HL-60/S4 treated with phorbol 12-myristate 13-acetate at 8.2 ng/mL for 4 days and 3 days (cell line): ENCODE results near the gene SEBOX.

Experiments
- in situ Hi-C: fragments of 300-500 bp; cut with MboI; formaldehyde crosslinking; loops from 2 replicates; pipeline ENCODE4 v1.15.0; 2022; ENCODE audit warnings: low sequenced_read_pairs

SEBOX gene

GRCh38 chr17:28364665-28365363, at the start of gene SEBOX:
Gene SEBOX (minus strand): TSS chr17:28365199. CDS start chr17:28365151, 48 bp downstream.
- in situ Hi-C loops: no loop called here

- in situ Hi-C loops: no loop called here
These were observed 48.8 kb upstream of the SEBOX start for GRCh38 chr17:28413804-28414203.

GRCh38 chr17:28412099-28412498, 47.1 kb upstream of the SEBOX start:
- in situ Hi-C loops: no loop called here

GRCh38 chr17:28407974-28408306, 42.9 kb upstream of the SEBOX start:
- in situ Hi-C loops: no loop called here

GRCh38 chr17:28407130-28407973, 42.4 kb upstream of the SEBOX start:
- in situ Hi-C loops: no loop called here

- in situ Hi-C loops: no loop called here
These were observed 41.4 kb upstream of the SEBOX start for GRCh38 chr17:28406473-28406814.

GRCh38 chr17:28405632-28406472, 40.9 kb upstream of the SEBOX start, which contains the start of gene SLC46A1:
Gene SLC46A1 (minus strand): TSS chr17:28406212. CDS start chr17:28406114, 98 bp downstream.
- in situ Hi-C loops: no loop called here

GRCh38 chr17:28404812-28405570, 40.0 kb upstream of the SEBOX start:
- in situ Hi-C loops: no loop called here

- in situ Hi-C loops: no loop called here
These were observed 39.4 kb upstream of the SEBOX start for GRCh38 chr17:28404461-28404811.

- in situ Hi-C loops: no loop called here
These were observed 39.0 kb upstream of the SEBOX start for GRCh38 chr17:28404007-28404406.

- in situ Hi-C loops: no loop called here
These were observed 37.8 kb upstream of the SEBOX start for GRCh38 chr17:28402844-28403243.

- in situ Hi-C loops: no loop called here
These were observed 37.2 kb upstream of the SEBOX start for GRCh38 chr17:28402224-28402630.

GRCh38 chr17:28399808-28400207, 34.8 kb upstream of the SEBOX start:
- in situ Hi-C loops: no loop called here

GRCh38 chr17:28398280-28398981, 33.4 kb upstream of the SEBOX start:
- in situ Hi-C loops: no loop called here

- in situ Hi-C loops: no loop called here
These were observed 32.8 kb upstream of the SEBOX start for GRCh38 chr17:28397687-28398279.

GRCh38 chr17:28397275-28397674, 32.3 kb upstream of the SEBOX start:
- in situ Hi-C loops: no loop called here

GRCh38 chr17:28396635-28397239, 31.7 kb upstream of the SEBOX start:
- in situ Hi-C loops: no loop called here

- in situ Hi-C loops: no loop called here
These were observed 31.0 kb upstream of the SEBOX start for GRCh38 chr17:28395968-28396367.

GRCh38 chr17:28395426-28395825, 30.4 kb upstream of the SEBOX start:
- in situ Hi-C loops: no loop called here
